OCI-LY3 (cell line): ENCODE measurements around the gene CSTB.

Experiments used
- H2AFZ ChIP-seq: fragments of 200-600, 300-600 bp; shearing (Covaris generic); 2 replicates; pipeline ENCODE4 v1.6.0; 2014; ENCODE audit warnings: antibody characterized with exemption, low read depth, low read length
- H3K27ac ChIP-seq: fragments of 200-600, 300-600 bp; sonication (generic); 2 replicates; pipeline ENCODE4 v1.5.1; 2014; ENCODE audit warnings: mild to moderate bottlenecking, low read length, moderate library complexity, mixed read lengths
- H3K27me3 ChIP-seq: fragments of 200-600, 300-600 bp; sonication (generic); 2 replicates; pipeline ENCODE4 v1.6.1; 2014; ENCODE audit warnings: low read depth, low read length, mixed read lengths
- H3K36me3 ChIP-seq: fragments of 200-600, 300-600 bp; sonication (generic); replicated peaks from 2 replicates; pipeline ENCODE3; 2014; ENCODE audit warnings: low read depth, low read length, mixed read lengths
- H3K4me1 ChIP-seq: fragments of 300-600, 200-600 bp; sonication (generic); 2 replicates; pipeline ENCODE4 v1.6.1; 2014; ENCODE audit warnings: low read length, mixed read lengths
- H3K4me2 ChIP-seq: fragments of 200-600, 300-600 bp; sonication (generic); 2 replicates; pipeline ENCODE4 v1.6.1; 2014; ENCODE audit warnings: low read length, mixed read lengths
- H3K4me3 ChIP-seq: fragments of 300-600, 200-600 bp; sonication (generic); 2 replicates; pipeline ENCODE4 v1.5.1; 2014; ENCODE audit warnings: antibody characterized with exemption, mild to moderate bottlenecking, low read length, moderate library complexity
- H3K79me2 ChIP-seq: fragments of 300-600, 200-600 bp; shearing (Covaris generic); 2 replicates; pipeline ENCODE4 v1.6.1; 2014; ENCODE audit warnings: mild to moderate bottlenecking, low read length, mixed read lengths
- H3K9ac ChIP-seq: fragments of 300-600, 200-600 bp; shearing (Covaris generic); 2 replicates; pipeline ENCODE4 v1.6.0; 2014; ENCODE audit warnings: mild to moderate bottlenecking, low read length, moderate library complexity
- H3K9me3 ChIP-seq: fragments of 200-600, 300-600 bp; shearing (Covaris generic); 2 replicates; pipeline ENCODE4 v1.6.1; 2014; ENCODE audit warnings: low read length, mixed read lengths; ENCODE audit not compliant: insufficient read depth
- H4K20me1 ChIP-seq: fragments of 200-600, 300-600 bp; sonication (generic); 2 replicates; pipeline ENCODE4 v1.6.1; 2016; ENCODE audit warnings: low read length, mixed read lengths; ENCODE audit not compliant: insufficient read depth
- EZH2phosphoT487 ChIP-seq: fragments of 200-600 bp; shearing (Covaris generic); IDR thresholded peaks from 2 replicates; pipeline ENCODE4 v1.6.1; 2018; ENCODE audit warnings: antibody characterized with exemption, mixed run types, low read depth
- TF ChIP-seq, protein P1 (sequence below): fragments of 200-600, 300-600 bp; sonication (generic); IDR thresholded peaks from 2 replicates; pipeline ENCODE4 v1.5.1; 2014; ENCODE audit warnings: antibody characterized with exemption, low read length, low read depth

CSTB gene

GRCh38 chr21:43799301-43799840, 23.3 kb upstream of the CSTB start:
- H3K4me2 ChIP-seq: no peak overlapping the region
- H3K4me1 ChIP-seq: no peaks in the 10 kb centered on the region; the same call in 1 of the 2 replicates
- peaks cover 8% of the 10 kb centered on the region; the same call in 1 of the 2 replicates for H3K79me2 ChIP-seq
- H3K36me3 ChIP-seq: peaks cover 37% of the 10 kb centered on the region
- no peak overlapping the region for H3K27ac ChIP-seq
- no peaks in the 10 kb centered on the region for H3K9me3 ChIP-seq
- no peak overlapping the region for H2AFZ ChIP-seq
- no peak for TF ChIP-seq EZH2phosphoT487
- TF ChIP-seq, protein P1, sequence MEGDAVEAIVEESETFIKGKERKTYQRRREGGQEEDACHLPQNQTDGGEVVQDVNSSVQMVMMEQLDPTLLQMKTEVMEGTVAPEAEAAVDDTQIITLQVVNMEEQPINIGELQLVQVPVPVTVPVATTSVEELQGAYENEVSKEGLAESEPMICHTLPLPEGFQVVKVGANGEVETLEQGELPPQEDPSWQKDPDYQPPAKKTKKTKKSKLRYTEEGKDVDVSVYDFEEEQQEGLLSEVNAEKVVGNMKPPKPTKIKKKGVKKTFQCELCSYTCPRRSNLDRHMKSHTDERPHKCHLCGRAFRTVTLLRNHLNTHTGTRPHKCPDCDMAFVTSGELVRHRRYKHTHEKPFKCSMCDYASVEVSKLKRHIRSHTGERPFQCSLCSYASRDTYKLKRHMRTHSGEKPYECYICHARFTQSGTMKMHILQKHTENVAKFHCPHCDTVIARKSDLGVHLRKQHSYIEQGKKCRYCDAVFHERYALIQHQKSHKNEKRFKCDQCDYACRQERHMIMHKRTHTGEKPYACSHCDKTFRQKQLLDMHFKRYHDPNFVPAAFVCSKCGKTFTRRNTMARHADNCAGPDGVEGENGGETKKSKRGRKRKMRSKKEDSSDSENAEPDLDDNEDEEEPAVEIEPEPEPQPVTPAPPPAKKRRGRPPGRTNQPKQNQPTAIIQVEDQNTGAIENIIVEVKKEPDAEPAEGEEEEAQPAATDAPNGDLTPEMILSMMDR: no peak
- no peak overlapping the region for H3K9ac ChIP-seq
- H3K4me3 ChIP-seq: no peak overlapping the region
- H4K20me1 ChIP-seq: no peaks in the 10 kb centered on the region
- no peaks in the 10 kb centered on the region for H3K27me3 ChIP-seq

DNA sequence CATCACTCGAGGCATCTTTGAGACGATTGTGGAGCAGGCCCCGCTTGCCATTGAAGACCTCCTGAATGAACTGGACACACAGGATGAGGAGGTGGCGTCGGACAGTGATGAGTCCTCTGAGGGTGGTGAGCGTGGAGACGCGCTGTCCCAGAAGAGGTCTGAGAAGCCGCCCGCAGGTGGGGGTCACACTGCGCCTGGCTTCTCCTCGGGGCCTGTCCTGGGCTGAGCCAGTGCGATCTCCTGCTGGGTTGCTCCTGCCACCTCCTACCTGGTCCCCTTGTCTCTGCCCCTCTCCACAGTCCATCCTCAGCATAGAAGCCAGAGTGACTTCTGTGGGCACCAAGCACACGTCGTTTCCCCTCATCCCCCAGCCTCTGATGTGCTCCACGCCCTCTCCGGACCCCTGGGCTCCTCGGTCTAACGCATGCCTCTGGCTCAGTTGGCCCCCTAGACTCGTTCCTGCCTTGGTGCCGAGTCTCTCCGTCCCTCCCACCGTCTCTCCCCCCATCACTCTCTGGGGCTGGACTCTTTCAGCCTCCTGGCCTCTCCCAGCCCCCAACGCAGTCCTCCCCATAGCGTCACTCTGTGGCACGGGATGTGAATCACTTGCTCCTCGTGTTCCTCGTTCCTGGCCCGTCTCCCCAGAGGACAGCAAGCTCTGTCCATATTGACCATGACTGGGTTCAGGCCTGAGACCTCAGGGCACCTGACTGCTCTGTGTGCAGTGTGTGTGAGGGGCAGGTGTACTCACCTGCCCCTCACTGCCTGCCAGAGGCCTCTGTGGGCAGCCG, 22.0 kb upstream of the CSTB start:
- peaks cover 35% of the 10 kb centered on the region for H3K36me3 ChIP-seq

GRCh38 chr21:43797415-43797814, 21.3 kb upstream of the CSTB start:
- no peak overlapping the region for H2AFZ ChIP-seq
- no peak overlapping the region for H3K9ac ChIP-seq
- no peak overlapping the region for H3K4me3 ChIP-seq
- no peaks in the 10 kb centered on the region for H3K27me3 ChIP-seq
- no peaks in the 10 kb centered on the region for H4K20me1 ChIP-seq
- no peak overlapping the region for H3K27ac ChIP-seq
- H3K79me2 ChIP-seq: peaks cover 28% of the 10 kb centered on the region
- no peaks in the 10 kb centered on the region for H3K4me1 ChIP-seq
- no peak overlapping the region for H3K4me2 ChIP-seq
- peaks cover 39% of the 10 kb centered on the region for H3K36me3 ChIP-seq
- no peak for TF ChIP-seq EZH2phosphoT487
- TF ChIP-seq, protein P1: no peak
- no peaks in the 10 kb centered on the region for H3K9me3 ChIP-seq

More for the DNA sequence above, 22.0 kb upstream of the CSTB start:
- Histone ChIP-seq H3K27ac (no peak overlapping the region), H4K20me1 (no peaks in the 10 kb centered on the region), H3K9me3 (no peaks in the 10 kb centered on the region), H3K79me2 (peaks cover 20% of the 10 kb centered on the region), H3K9ac (no peak overlapping the region), H3K4me3 (no peak overlapping the region), H3K4me2 (no peak overlapping the region), H3K4me1 (no peaks in the 10 kb centered on the region), H3K27me3 (no peaks in the 10 kb centered on the region), H2AFZ (no peak overlapping the region)
- no peak for TF ChIP-seq EZH2phosphoT487
- TF ChIP-seq, protein P1: no peak

- Histone ChIP-seq H4K20me1 (peaks cover 6% of the 10 kb centered on the region; the same call in 1 of the 2 replicates), H3K9ac (no peak overlapping the region), H3K9me3 (no peaks in the 10 kb centered on the region), H3K4me3 (no peak overlapping the region), H2AFZ (no peak overlapping the region), H3K4me2 (no peak overlapping the region), H3K79me2 (peaks cover 53% of the 10 kb centered on the region), H3K27ac (no peak overlapping the region), H3K4me1 (peaks cover 8% of the 10 kb centered on the region), H3K36me3 (peaks cover 43% of the 10 kb centered on the region), H3K27me3 (no peaks in the 10 kb centered on the region)
- TF ChIP-seq EZH2phosphoT487: no peak
- TF ChIP-seq, protein P1: no peak
These were observed 18.7 kb upstream of the CSTB start for GRCh38 chr21:43794857-43795256.
